CD4-positive, alpha-beta memory T cell (primary cell): ENCODE results near the gene NCAN. TPM values are rescaled to one million over a fixed set of nuclear protein-coding genes. Genes with fewer than 3 reads are reported as not detected.
A peak's percentile ranks its signal among the peaks of the same experiment; 100 is the strongest.

Experiments
- CTCF ChIA-PET: fragments of 350-600 bp; sonication (Branson Sonifier 250); formaldehyde crosslinking; loops from one replicate; lab custom pipeline; 2021; ENCODE audit warnings: inconsistent platforms; ENCODE audit not compliant: partially characterized antibody; lab: Charles Lee
- POLR2A ChIA-PET: fragments of 350-600 bp; sonication (Branson Sonifier 250); formaldehyde crosslinking; loops from one replicate; lab custom pipeline; 2021; ENCODE audit not compliant: partially characterized antibody; lab: Charles Lee
- DNase-seq, 5 donors: peaks; one replicate each; pipeline versions ENCODE4 v3.0.0 to v3.0.0-alpha.2; 2020 to 2022; ENCODE audit warnings: mixed read lengths in 1 of 5
- H3K27ac ChIP-seq: one replicate; pipeline ENCODE4 v1.7.0; 2013; ENCODE audit warnings: low read depth, low read length
- H3K27me3 ChIP-seq: 2 replicates; pipeline ENCODE4 v1.7.0; 2013; ENCODE audit warnings: mild to moderate bottlenecking, low read length, moderate library complexity; ENCODE audit not compliant: insufficient read depth
- H3K36me3 ChIP-seq: 2 replicates; pipeline ENCODE4 v1.7.0; 2013; ENCODE audit warnings: mild to moderate bottlenecking, low read length, moderate library complexity; ENCODE audit not compliant: insufficient read depth
- H3K4me1 ChIP-seq: 2 replicates; pipeline ENCODE4 v1.7.0; 2013; ENCODE audit warnings: mild to moderate bottlenecking, low read length, moderate library complexity; ENCODE audit not compliant: insufficient read depth
- H3K4me3 ChIP-seq, 2 donors: one replicate each; pipeline ENCODE4 v1.7.0; 2013; ENCODE audit warnings: low read length in 2 of 2, mild to moderate bottlenecking in 1 of 2
- H3K9me3 ChIP-seq, 2 donors: one replicate each; pipeline ENCODE4 v1.7.0; 2013; ENCODE audit warnings: low read length in 2 of 2, control low read depth in 1 of 2; ENCODE audit not compliant: control insufficient read depth in 1 of 2
- H3K27ac Mint-ChIP-seq, 7 donors: one replicate each; pipeline ENCODE4 v1.8.0; 2020 to 2021; ENCODE audit warnings: mixed read lengths in 7 of 7, mild to moderate bottlenecking in 6 of 7, inconsistent platforms in 3 of 7, moderate library complexity in 3 of 7
- H3K27me3 Mint-ChIP-seq, 2 donors: one replicate each; pipeline ENCODE4 v1.8.0; 2020 to 2021; ENCODE audit warnings: mixed read lengths in 2 of 2
- H3K36me3 Mint-ChIP-seq, 2 donors: one replicate each; pipeline ENCODE4 v1.8.0; 2020 to 2021; ENCODE audit warnings: mixed read lengths in 2 of 2, inconsistent platforms in 1 of 2, mild to moderate bottlenecking in 1 of 2
- H3K4me1 Mint-ChIP-seq, 4 donors: one replicate each; pipeline ENCODE4 v1.8.0; 2020 to 2021; ENCODE audit warnings: mixed read lengths in 4 of 4, mild to moderate bottlenecking in 1 of 4
- H3K4me3 Mint-ChIP-seq, 8 donors: one replicate each; pipeline ENCODE4 v1.8.0; 2020 to 2021; ENCODE audit warnings: mixed read lengths in 8 of 8, mild to moderate bottlenecking in 7 of 8, moderate library complexity in 6 of 8, inconsistent platforms in 3 of 8
- H3K9me3 Mint-ChIP-seq, 8 donors: one replicate each; pipeline ENCODE4 v1.8.0; 2020 to 2021; ENCODE audit warnings: mixed read lengths in 8 of 8, mild to moderate bottlenecking in 5 of 8, inconsistent platforms in 3 of 8, moderate library complexity in 1 of 8
- intact Hi-C: fragments of 100-400 bp; cut with micrococcal nuclease; formaldehyde crosslinking; loops from one replicate; pipeline ENCODE4 v1.15.1; 2023
- polyA plus RNA-seq, 2 donors: library from polyadenylated mRNA; unstranded; fragments of 300-500 nt; fragmentation: Illumina TruSeq; gene quantifications; one replicate each; pipeline ENCODE4 v1.2.3, GENCODE V29; 2021
- total RNA-seq, 2 experiments: library from RNA; stranded (reverse); gene quantifications; one replicate each; pipeline ENCODE4 v1.2.3, GENCODE V29; 2021

The NCAN gene
- total and polyA plus RNA-seq, 4 experiments from 2014 or later = not detected

- H3K27ac ChIP-seq = peak overlapping the region; percentile 73
- Mint-ChIP-seq H3K9me3 (peaks cover 0 to 2% (median 0%) of the 10 kb centered on the region in 8 donors), H3K36me3 (peaks cover 5 to 16% of the 10 kb centered on the region in 2 donors), H3K4me3 (peak overlapping the region; percentile 91 to 97 (median 94)), H3K27ac (peak overlapping the region; percentile 29 to 96 (median 94)), H3K4me1 (peaks cover 9 to 35% (median 26%) of the 10 kb centered on the region in 4 donors), H3K27me3 (no peaks in the 10 kb centered on the region)
- POLR2A ChIA-PET = interaction anchor here (0.6 to 5.1 kb wide), 3 partner anchors 9 to 282 kb away, joined by 3 to 84 read pairs (median 4); partner anchors contain the start of genes BORCS8, COPE, DDX49 and RFXANK
- H3K27me3 ChIP-seq = no peaks in the 10 kb centered on the region
- H3K4me3 ChIP-seq = peak overlapping the region; percentile 69 to 93
- peaks cover 12% of the 10 kb centered on the region for H3K36me3 ChIP-seq
- intact Hi-C loops = no loop called here
- CTCF ChIA-PET = interaction anchor here (0.6 to 1.6 kb wide), 3 partner anchors 9 to 289 kb away, joined by 3 to 6 read pairs (median 3); no protein-coding TSS in a partner anchor
- peaks cover 21% of the 10 kb centered on the region for H3K4me1 ChIP-seq
- no peak for DNase-seq
- H3K9me3 ChIP-seq = no peaks in the 10 kb centered on the region
These were observed 9.8 kb upstream of the NCAN start for GRCh38 chr19:19201697-19202630.

- CTCF ChIA-PET = interaction anchor here (0.6 to 1.6 kb wide), 4 partner anchors 10 to 227 kb away, joined by 3 to 6 read pairs (median 3); no protein-coding TSS in a partner anchor
- H3K27me3 Mint-ChIP-seq = peaks cover 0 to 2% of the 10 kb centered on the region in 2 donors
- H3K36me3 ChIP-seq = peaks cover 10% of the 10 kb centered on the region
- H3K4me1 ChIP-seq = peaks cover 28% of the 10 kb centered on the region
- DNase-seq = no peak
- peak overlapping the region; percentile 91 to 97 (median 94) for H3K4me3 Mint-ChIP-seq
- H3K27ac ChIP-seq = peak overlapping the region; percentile 73
- H3K9me3 Mint-ChIP-seq = peaks cover 0 to 4% (median 0%) of the 10 kb centered on the region in 8 donors
- POLR2A ChIA-PET = interaction anchor here (0.6 to 5.1 kb wide), 7 partner anchors 10 to 288 kb away, joined by 3 to 84 read pairs (median 4); partner anchors contain the start of genes BORCS8, COPE, DDX49 and GATAD2A
- H3K4me1 Mint-ChIP-seq = peaks cover 16 to 42% (median 32%) of the 10 kb centered on the region in 4 donors
- intact Hi-C loops = loop anchor here (1.0 kb wide), 2 partner anchors 10 to 118 kb away; partner anchors contain the start of genes BORCS8, MAU2, RFXANK and SUGP1
- H3K27me3 ChIP-seq = no peaks in the 10 kb centered on the region
- H3K27ac Mint-ChIP-seq = peak overlapping the region; percentile 90 to 96 (median 94)
- no peaks in the 10 kb centered on the region for H3K9me3 ChIP-seq
- peaks cover 5 to 16% of the 10 kb centered on the region in 2 donors for H3K36me3 Mint-ChIP-seq
- peak overlapping the region; percentile 69 to 93 for H3K4me3 ChIP-seq
These were observed 9.1 kb upstream of the NCAN start for GRCh38 chr19:19202707-19203011.

- Mint-ChIP-seq H3K9me3 (peaks cover 0 to 4% (median 0%) of the 10 kb centered on the region in 8 donors), H3K27ac (peak within 1 kb of the TSS; percentile 90 to 96 (median 94)), H3K4me1 (peaks cover 19 to 43% (median 35%) of the 10 kb centered on the region in 4 donors), H3K4me3 (peak within 1 kb of the TSS; percentile 91 to 97 (median 94)), H3K27me3 (peaks cover 0 to 4% of the 10 kb centered on the region in 2 donors), H3K36me3 (peaks cover 2 to 12% of the 10 kb centered on the region in 2 donors)
- peak; percentile 89 to 91 (median 90) for DNase-seq
- peak within 1 kb of the TSS; percentile 73 for H3K27ac ChIP-seq
- ChIA-PET POLR2A (interaction anchor here (0.8 to 5.1 kb wide), 6 partner anchors 10 to 287 kb away, joined by 3 to 84 read pairs (median 4); partner anchors contain the start of genes BORCS8, COPE, DDX49 and GATAD2A), CTCF (interaction anchor here (0.6 to 1.8 kb wide), 6 partner anchors 10 to 227 kb away, joined by 3 to 6 read pairs (median 3); no protein-coding TSS in a partner anchor)
- H3K9me3 ChIP-seq = no peaks in the 10 kb centered on the region
- H3K36me3 ChIP-seq = peaks cover 6% of the 10 kb centered on the region
- intact Hi-C loops = loop anchor here (1.0 kb wide), 2 partner anchors 11 to 117 kb away; partner anchors contain the start of genes BORCS8, MAU2, RFXANK and SUGP1
- H3K4me3 ChIP-seq = peak within 1 kb of the TSS; percentile 69 to 93
- H3K27me3 ChIP-seq = no peaks in the 10 kb centered on the region
- H3K4me1 ChIP-seq = peaks cover 33% of the 10 kb centered on the region
These were observed 8.5 kb upstream of the NCAN start, which contains the start of gene NR2C2AP for GRCh38 chr19:19203012-19203856. TSS of gene NR2C2AP (minus strand) at chr19:19203414. CDS start at chr19:19203060, 354 bp downstream.

- ChIA-PET CTCF (interaction anchor here (0.6 to 1.8 kb wide), 2 partner anchors 18 to 89 kb away, joined by 3 to 6 read pairs; no protein-coding TSS in a partner anchor), POLR2A (interaction anchor here (5.1 kb wide), 1 partner anchor 11 kb away, joined by 84 read pairs; the partner anchor contains the start of genes BORCS8 and RFXANK)
- intact Hi-C loops = no loop called here
- peak overlapping the region in 7 of 8 donors; percentile 56 to 94 (median 91) for H3K4me3 Mint-ChIP-seq
- peaks cover 0 to 4% (median 0%) of the 10 kb centered on the region in 8 donors for H3K9me3 Mint-ChIP-seq
- H3K4me1 ChIP-seq = peaks cover 33% of the 10 kb centered on the region
- H3K27me3 ChIP-seq = no peaks in the 10 kb centered on the region
- H3K27ac ChIP-seq = no peak overlapping the region
- peak overlapping the region in 2 of 7 donors; percentile 12 to 90 for H3K27ac Mint-ChIP-seq
- no peak for DNase-seq
- H3K27me3 Mint-ChIP-seq = peaks cover 0 to 4% of the 10 kb centered on the region in 2 donors
- no peak overlapping the region for H3K4me3 ChIP-seq
- H3K9me3 ChIP-seq = no peaks in the 10 kb centered on the region
- H3K36me3 ChIP-seq = no peaks in the 10 kb centered on the region
- H3K36me3 Mint-ChIP-seq = peaks cover 0 to 8% of the 10 kb centered on the region in 2 donors
- peaks cover 19 to 42% (median 35%) of the 10 kb centered on the region in 4 donors for H3K4me1 Mint-ChIP-seq
These were observed 7.6 kb upstream of the NCAN start for GRCh38 chr19:19204181-19204580.

GRCh38 chr19:19205416-19206410 is 6.0 kb upstream of the NCAN start:
- no peaks in the 10 kb centered on the region for H3K27me3 ChIP-seq
- no peak overlapping the region for H3K27ac ChIP-seq
- no peak for DNase-seq
- H3K9me3 Mint-ChIP-seq = peaks cover 0 to 4% (median 0%) of the 10 kb centered on the region in 8 donors
- peaks cover 33% of the 10 kb centered on the region for H3K4me1 ChIP-seq
- no peak overlapping the region for H3K4me3 ChIP-seq
- ChIA-PET CTCF (interaction anchor here (1.4 kb wide), 1 partner anchor 20 kb away, joined by 4 read pairs; no protein-coding TSS in a partner anchor), POLR2A (interaction anchor here (2.9 to 5.1 kb wide), 2 partner anchors 13 to 14 kb away, joined by 10 to 84 read pairs; partner anchors contain the start of genes BORCS8 and RFXANK)
- H3K36me3 Mint-ChIP-seq = peaks cover 0 to 4% of the 10 kb centered on the region in 2 donors
- intact Hi-C loops = no loop called here
- peaks cover 3 to 7% of the 10 kb centered on the region in 2 donors for H3K27me3 Mint-ChIP-seq
- no peaks in the 10 kb centered on the region for H3K9me3 ChIP-seq
- H3K4me1 Mint-ChIP-seq = peaks cover 19 to 42% (median 35%) of the 10 kb centered on the region in 4 donors
- no peaks in the 10 kb centered on the region for H3K36me3 ChIP-seq
- peak overlapping the region in 1 of 8 donors; percentile 59 for H3K4me3 Mint-ChIP-seq
- H3K27ac Mint-ChIP-seq = peak overlapping the region in 2 of 7 donors; percentile 19 to 48
